AG09319 (cell line): Measurements from ENCODE around the gene NCEH1.

Experiments used
- DNase-seq: peaks from one replicate; pipeline ENCODE4 v3.0.0-alpha.2; 2010; ENCODE audit warnings: low read depth; ENCODE audit errors: extremely low read depth
- TF ChIP-seq, protein P1 (sequence below): IDR thresholded peaks from 2 replicates; pipeline ENCODE4 v1.5.1; 2011; ENCODE audit warnings: low read depth, mild to moderate bottlenecking, inconsistent platforms, low read length, moderate library complexity

The NCEH1 gene

DNA sequence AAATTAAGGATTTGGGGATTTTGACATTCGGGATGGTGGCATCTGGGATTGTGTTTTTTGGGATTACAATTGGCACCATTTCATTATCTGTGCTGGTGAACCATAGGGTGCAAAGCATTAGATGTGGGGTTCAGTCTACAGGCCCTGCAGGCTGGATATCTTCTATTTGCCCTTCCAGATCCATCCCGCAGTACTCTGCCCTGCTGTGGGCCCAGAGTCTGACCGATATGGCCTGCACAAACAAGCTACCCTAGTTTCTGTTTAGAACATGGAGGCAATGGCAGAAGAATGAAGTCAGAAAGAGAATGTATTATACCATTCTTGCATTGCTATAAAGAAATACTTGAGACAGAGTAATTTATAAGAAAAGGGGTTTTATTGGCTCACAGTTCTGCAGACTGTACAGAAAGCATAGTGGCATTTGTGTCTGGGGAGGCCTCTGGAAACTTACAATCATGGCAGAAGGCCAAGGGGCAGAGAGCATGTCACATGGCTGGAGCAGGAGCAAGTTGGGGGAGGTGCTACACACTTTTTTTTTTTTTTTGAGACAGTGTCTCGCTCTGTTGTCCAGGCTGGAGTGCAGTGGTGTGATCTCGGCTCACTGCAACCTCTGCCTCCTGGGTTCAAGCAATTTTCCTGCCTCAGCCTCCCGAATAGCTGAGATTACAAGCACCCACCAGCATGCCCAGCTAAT, 93.7 kb downstream of the NCEH1 start:
- TF ChIP-seq, protein P1, sequence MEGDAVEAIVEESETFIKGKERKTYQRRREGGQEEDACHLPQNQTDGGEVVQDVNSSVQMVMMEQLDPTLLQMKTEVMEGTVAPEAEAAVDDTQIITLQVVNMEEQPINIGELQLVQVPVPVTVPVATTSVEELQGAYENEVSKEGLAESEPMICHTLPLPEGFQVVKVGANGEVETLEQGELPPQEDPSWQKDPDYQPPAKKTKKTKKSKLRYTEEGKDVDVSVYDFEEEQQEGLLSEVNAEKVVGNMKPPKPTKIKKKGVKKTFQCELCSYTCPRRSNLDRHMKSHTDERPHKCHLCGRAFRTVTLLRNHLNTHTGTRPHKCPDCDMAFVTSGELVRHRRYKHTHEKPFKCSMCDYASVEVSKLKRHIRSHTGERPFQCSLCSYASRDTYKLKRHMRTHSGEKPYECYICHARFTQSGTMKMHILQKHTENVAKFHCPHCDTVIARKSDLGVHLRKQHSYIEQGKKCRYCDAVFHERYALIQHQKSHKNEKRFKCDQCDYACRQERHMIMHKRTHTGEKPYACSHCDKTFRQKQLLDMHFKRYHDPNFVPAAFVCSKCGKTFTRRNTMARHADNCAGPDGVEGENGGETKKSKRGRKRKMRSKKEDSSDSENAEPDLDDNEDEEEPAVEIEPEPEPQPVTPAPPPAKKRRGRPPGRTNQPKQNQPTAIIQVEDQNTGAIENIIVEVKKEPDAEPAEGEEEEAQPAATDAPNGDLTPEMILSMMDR = no peak
- no peak for DNase-seq

DNA sequence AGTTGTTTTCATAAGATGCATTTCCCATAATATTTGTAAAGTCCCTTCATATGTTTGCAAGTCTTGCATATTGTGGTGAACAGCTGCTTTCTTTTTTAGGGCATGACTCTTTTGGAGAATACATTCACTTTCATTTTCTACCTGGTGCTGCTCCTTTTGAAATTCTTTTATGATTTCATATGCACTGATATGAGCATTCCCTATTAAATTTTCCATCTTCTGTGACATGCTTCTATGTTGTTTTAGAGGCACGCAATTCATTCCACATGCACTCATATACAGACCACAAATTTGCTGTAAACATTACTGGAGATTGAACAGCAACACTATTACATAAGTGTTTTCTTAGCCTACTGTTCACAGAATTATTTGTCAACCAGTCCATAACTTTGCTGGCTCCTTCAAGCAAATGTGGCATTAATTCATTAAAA, 94.8 kb downstream of the NCEH1 start:
- no peak for DNase-seq
- TF ChIP-seq, protein P1 = no peak

DNA sequence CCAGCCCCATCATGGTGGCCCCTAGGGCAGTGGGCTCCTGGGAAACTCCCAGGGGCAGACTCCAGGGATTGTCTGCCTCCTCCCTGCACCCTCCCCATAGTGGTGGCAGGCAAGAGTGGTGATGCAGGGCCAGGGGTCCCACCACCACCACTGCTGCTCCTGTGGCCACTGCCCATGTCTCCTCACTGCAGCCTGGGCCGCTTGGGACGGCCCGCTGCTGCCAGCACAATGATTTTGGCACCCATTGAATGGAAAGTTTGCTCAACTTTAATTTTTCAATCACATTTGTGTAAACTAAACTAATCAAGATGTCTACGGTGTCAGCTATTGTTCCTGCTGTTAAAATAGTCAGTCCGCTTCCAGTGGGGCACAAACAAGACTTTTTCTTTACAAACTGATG, 95.6 kb downstream of the NCEH1 start:
- TF ChIP-seq, protein P1 = no peak
- no peak for DNase-seq

DNA sequence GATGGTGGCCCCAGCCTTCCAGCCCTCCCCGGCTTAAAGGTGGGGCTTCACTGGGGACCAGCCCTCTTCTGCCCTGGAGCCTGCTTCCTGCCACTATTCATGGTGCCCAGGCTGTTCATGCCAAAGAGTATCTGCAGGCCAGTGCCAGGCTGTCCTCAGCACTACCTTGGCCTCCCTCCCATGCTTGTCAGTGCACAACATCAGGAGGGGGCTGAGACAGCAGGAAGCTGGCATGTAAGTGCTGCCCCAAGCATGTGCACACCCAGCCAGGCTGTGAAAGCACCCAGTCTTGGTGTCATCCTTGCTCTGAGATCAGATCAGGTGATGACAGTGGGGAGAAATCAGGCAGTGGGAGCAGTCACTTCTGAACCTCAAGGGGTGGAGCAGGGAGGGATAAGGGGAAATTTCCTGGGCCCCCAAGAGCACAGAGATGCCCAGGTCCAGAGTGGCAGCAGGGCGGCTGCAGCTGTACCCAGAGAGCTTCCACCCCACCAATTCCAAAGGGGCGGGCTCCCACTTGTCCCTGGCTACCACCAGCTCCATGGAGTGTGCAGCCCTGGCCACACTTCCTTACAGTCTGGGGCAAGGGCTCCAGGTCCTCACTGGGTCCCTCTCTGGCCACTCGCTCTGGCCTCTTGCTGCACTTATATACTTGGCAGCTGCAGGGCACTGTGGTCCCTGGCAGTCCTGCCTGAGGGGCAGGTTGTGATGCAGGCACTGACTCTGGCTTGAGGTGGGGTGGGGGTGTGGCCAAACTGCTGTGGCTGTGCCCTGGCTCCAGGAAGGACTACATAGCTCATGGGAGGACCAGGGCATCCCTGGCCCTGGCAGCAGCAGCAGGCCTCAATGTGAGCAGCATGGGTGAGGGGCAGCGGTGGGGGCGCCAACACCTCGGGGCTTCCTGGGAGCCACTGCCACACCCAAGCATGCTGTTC, 96.3 kb downstream of the NCEH1 start:
- TF ChIP-seq, protein P1 = no peak
- DNase-seq = no peak

DNA sequence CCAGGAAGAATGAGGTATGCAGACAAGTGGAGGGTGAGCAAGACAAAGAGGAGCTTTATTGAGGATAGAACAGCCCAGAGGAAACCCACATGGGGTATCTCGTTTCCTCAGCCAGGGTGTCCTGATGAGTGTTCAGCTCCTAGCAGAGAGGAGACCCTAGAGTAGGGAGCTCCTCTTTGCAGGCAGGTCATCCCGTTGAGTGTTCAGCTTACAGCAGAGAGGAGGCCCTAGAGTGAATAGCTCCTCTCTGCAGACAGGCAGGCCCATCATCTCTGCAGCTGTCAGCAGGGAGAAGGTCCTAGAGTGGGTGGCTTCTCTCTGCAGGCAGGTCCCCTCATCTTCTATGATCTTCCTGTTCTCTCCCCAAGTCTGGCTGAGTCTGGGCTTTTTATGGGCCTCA, 97.0 kb downstream of the NCEH1 start:
- TF ChIP-seq, protein P1 = no peak
- DNase-seq = no peak

DNA sequence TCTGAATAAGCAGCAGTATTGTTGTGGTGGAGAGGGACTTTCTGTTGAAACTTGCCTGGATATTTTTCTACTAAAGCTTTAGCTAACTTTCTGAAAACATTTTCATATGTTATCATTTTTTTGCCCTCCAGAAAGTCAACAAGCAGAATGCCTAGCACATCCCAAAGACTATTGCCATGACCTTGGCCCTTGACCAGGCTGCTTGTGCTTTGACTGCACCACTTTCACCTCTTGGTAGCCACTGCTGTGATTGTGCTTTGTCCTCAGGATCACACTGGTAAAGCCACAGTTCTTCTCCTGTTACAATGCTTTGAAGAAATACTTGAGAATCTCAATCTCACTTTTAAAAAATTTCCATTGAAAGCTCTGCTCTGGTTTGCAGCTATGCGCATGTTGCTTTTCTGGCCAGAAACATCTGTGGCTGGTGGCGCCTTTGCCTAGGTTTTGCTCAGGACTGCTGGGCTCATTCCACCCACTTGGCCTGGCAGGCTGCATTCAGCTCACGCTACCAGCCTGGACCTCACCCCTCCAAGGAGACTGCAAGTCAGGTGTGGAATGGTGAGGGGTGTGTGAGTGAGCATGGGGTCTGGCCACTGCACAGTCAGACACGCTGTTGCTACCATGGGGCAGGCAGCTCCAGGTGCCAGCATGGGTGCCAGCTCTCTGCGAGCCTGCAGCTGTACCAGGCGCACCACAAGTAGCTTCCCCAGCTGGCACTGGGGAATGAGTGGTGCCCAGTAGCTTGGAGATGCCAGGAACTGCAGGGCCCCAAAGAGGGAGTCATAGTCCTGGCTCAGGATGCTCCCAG, 97.8 kb downstream of the NCEH1 start:
- no peak for DNase-seq
- TF ChIP-seq, protein P1 = no peak

DNA sequence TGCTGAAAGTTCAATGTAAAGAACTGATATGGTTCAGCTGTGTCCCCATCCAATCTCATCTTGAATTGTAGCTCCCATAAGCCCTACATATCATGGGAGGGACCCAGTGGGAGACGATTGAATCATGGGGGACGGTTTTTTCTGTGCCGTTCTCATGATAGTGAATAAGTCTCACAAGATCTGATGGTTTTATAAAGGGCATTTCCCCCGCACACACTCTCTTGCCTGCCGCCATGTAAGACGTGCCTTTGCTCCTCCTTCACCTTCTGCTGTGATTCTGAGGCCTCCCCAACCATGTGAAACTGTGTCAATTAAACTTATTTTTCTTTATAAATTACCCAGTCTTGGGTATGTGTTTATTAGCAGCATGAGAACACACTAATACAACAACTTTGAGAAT, 101.1 kb downstream of the NCEH1 start:
- TF ChIP-seq, protein P1 = no peak
- DNase-seq = no peak
